CMK (cell line): ENCODE measurements around the gene PPP1R13L.

Experiments
- DNase-seq: peaks from one replicate; pipeline ENCODE4 v3.0.0-alpha.2; 2010; ENCODE audit warnings: low read depth

Gene PPP1R13L

GRCh38 chr19:45364696-45365095, 40.2 kb downstream of the PPP1R13L start:
- no peak for DNase-seq

- no peak for DNase-seq
Observed at GRCh38 chr19:45363861-45364459, 40.9 kb downstream of the PPP1R13L start.

- no peak for DNase-seq
Observed at GRCh38 chr19:45362291-45362690, 42.6 kb downstream of the PPP1R13L start.

- no peak for DNase-seq
Observed at GRCh38 chr19:45361608-45362007, 43.3 kb downstream of the PPP1R13L start.

GRCh38 chr19:45358213-45358792, 46.6 kb downstream of the PPP1R13L start:
- no peak for DNase-seq

- no peak for DNase-seq
Observed at GRCh38 chr19:45357445-45357783, 47.5 kb downstream of the PPP1R13L start.

GRCh38 chr19:45356760-45357444, 48.0 kb downstream of the PPP1R13L start:
- DNase-seq, result no peak

GRCh38 chr19:45355910-45356309, 49.0 kb downstream of the PPP1R13L start:
- DNase-seq, result no peak

GRCh38 chr19:45355402-45355801, 49.5 kb downstream of the PPP1R13L start:
- no peak for DNase-seq

- DNase-seq, result no peak
Observed at GRCh38 chr19:45354241-45354842, 50.5 kb downstream of the PPP1R13L start.

GRCh38 chr19:45352914-45353796, 51.7 kb downstream of the PPP1R13L start:
- DNase-seq, result no peak

GRCh38 chr19:45352471-45352870, 52.4 kb downstream of the PPP1R13L start:
- DNase-seq, result no peak

- no peak for DNase-seq
Observed at GRCh38 chr19:45352062-45352461, 52.8 kb downstream of the PPP1R13L start.

GRCh38 chr19:45351401-45351952, 53.4 kb downstream of the PPP1R13L start:
- no peak for DNase-seq

GRCh38 chr19:45350477-45351058, 54.3 kb downstream of the PPP1R13L start:
- no peak for DNase-seq

- no peak for DNase-seq
Observed at GRCh38 chr19:45349430-45349941, 55.4 kb downstream of the PPP1R13L start.

GRCh38 chr19:45349126-45349415, 55.8 kb downstream of the PPP1R13L start:
- no peak for DNase-seq

- no peak for DNase-seq
Observed at GRCh38 chr19:45348367-45349125, 56.3 kb downstream of the PPP1R13L start.

GRCh38 chr19:45347570-45348366, 57.1 kb downstream of the PPP1R13L start:
- DNase-seq, result no peak

GRCh38 chr19:45346449-45346848, 58.4 kb downstream of the PPP1R13L start:
- DNase-seq, result no peak
